Tibial nerve (tissue), 4 donors: ENCODE measurements around the gene PGK1. TPM values are rescaled to one million over a fixed set of nuclear protein-coding genes. Genes with fewer than 3 reads are reported as not detected.
A peak's percentile ranks its signal among the peaks of the same experiment; 100 is the strongest.

ENCODE experiments used
- DNase-seq, 2 donors: peaks; one replicate each; pipeline ENCODE4 v3.0.0-alpha.2; 2019; ENCODE audit warnings: low spot score in 2 of 2
- H3K27ac ChIP-seq, 4 donors: fragments of 200-600 bp; sonication (generic) in 3 of 4; one replicate each; pipeline ENCODE4 v1.5.1; 2017 to 2019; ENCODE audit warnings: mild to moderate bottlenecking in 1 of 4
- H3K27me3 ChIP-seq, 2 donors: fragments of 200-600 bp; sonication (generic) in 1 of 2; one replicate each; pipeline versions ENCODE4 v1.5.1 to v1.6.0; 2017 to 2019
- H3K36me3 ChIP-seq, 3 donors: fragments of 200-600 bp; sonication (generic); one replicate each; pipeline ENCODE4 v1.5.1; 2018 to 2019
- H3K4me1 ChIP-seq, 4 donors: fragments of 200-600 bp; sonication (generic) in 3 of 4; one replicate each; pipeline ENCODE4 v1.5.1; 2017 to 2019
- H3K4me3 ChIP-seq, 4 donors: fragments of 200-600 bp; sonication (generic) in 3 of 4; one replicate each; pipeline ENCODE4 v1.5.1; 2017 to 2019; ENCODE audit warnings: mild to moderate bottlenecking in 1 of 4, moderate library complexity in 1 of 4
- H3K9me3 ChIP-seq, 4 donors: fragments of 200-600 bp; sonication (generic) in 3 of 4; one replicate each; pipeline ENCODE4 v1.5.1; 2017 to 2019
- CTCF ChIP-seq, 5 experiments: fragments of 200-600 bp in 3 of 5; fragments of 450-650 bp in 2 of 5; sonication (generic) in 3 of 5; IDR thresholded peaks; one replicate each; pipeline ENCODE4 v1.5.1; 2016 to 2019; ENCODE audit warnings: antibody characterized with exemption in 5 of 5, mild to moderate bottlenecking in 3 of 5, moderate library complexity in 2 of 5
- EP300 ChIP-seq, 2 donors: sonication (generic); formaldehyde crosslinking; IDR thresholded peaks; one replicate each; pipeline ENCODE4 v1.6.1; 2017; ENCODE audit warnings: antibody characterized with exemption in 2 of 2, mild to moderate bottlenecking in 1 of 2
- POLR2A ChIP-seq, 2 donors: fragments of 450-650 bp; IDR thresholded peaks; one replicate each; pipeline ENCODE4 v1.6.1; 2017; ENCODE audit warnings: antibody characterized with exemption in 2 of 2, mild to moderate bottlenecking in 2 of 2, moderate library complexity in 2 of 2
- WGBS, 2 donors: methylation state at CpG; one replicate each; pipeline ENCODE4 v1.1.5; 2018; 5-methylcytosine and 5-hydroxymethylcytosine counted together
- total RNA-seq, 4 donors: library from RNA; depleted of rRNA; stranded (reverse); fragments of >200 nt; gene quantifications; one replicate each; pipeline ENCODE4 v1.1.0, GENCODE V29; 2016

The PGK1 gene
- total RNA-seq, 4 donors from 2014 or later: 103 to 183 (median 152) TPM

GRCh38 chrX:78106651-78106986 lies 2.6 kb downstream of the PGK1 start:
- TF ChIP-seq CTCF (IDR thresholded peaks at IDR 0.05) (no peak), EP300 (IDR thresholded peaks at IDR 0.05) (no peak), POLR2A (IDR thresholded peaks at IDR 0.05) (no peak)
- DNase-seq: no peak
- Histone ChIP-seq H3K36me3 (peaks cover 0 to 4% (median 0%) of the 10 kb centered on the region in 3 donors), H3K4me3 (peak overlapping the region in 1 of 4 donors; percentile 77), H3K4me1 (peaks cover 0 to 54% (median 8%) of the 10 kb centered on the region in 4 donors), H3K27ac (peak overlapping the region in 1 of 4 donors; percentile 52), H3K27me3 (no peaks in the 10 kb centered on the region), H3K9me3 (no peaks in the 10 kb centered on the region)
- WGBS, 2 donors: 83 to 100% methylated on average over 1 of the region's 1 CpG

GRCh38 chrX:78109458-78109857 lies 5.4 kb downstream of the PGK1 start:
- no peak overlapping the region for H3K27ac ChIP-seq
- H3K27me3 ChIP-seq: no peaks in the 10 kb centered on the region
- no peaks in the 10 kb centered on the region for H3K9me3 ChIP-seq
- 85 to 88% methylated on average over 2 of the region's 2 CpGs for WGBS, 2 donors
- H3K4me3 ChIP-seq: no peak overlapping the region
- no peak for DNase-seq
- TF ChIP-seq EP300 (IDR thresholded peaks at IDR 0.05) (no peak), CTCF (IDR thresholded peaks at IDR 0.05) (no peak), POLR2A (IDR thresholded peaks at IDR 0.05) (no peak)
- H3K4me1 ChIP-seq: peaks cover 0 to 52% (median 8%) of the 10 kb centered on the region in 4 donors
- peaks cover 0 to 17% (median 0%) of the 10 kb centered on the region in 3 donors for H3K36me3 ChIP-seq

GRCh38 chrX:78111140-78111931 lies 7.3 kb downstream of the PGK1 start:
- H3K27me3 ChIP-seq: peaks cover 0 to 3% of the 10 kb centered on the region in 2 donors
- DNase-seq: no peak
- TF ChIP-seq CTCF (IDR thresholded peaks at IDR 0.05): no peak
- no peak for TF ChIP-seq POLR2A (IDR thresholded peaks at IDR 0.05)
- TF ChIP-seq EP300 (IDR thresholded peaks at IDR 0.05): no peak
- H3K27ac ChIP-seq: no peak overlapping the region
- H3K9me3 ChIP-seq: no peaks in the 10 kb centered on the region
- H3K36me3 ChIP-seq: peaks cover 0 to 36% (median 0%) of the 10 kb centered on the region in 3 donors
- peaks cover 0 to 40% (median 5%) of the 10 kb centered on the region in 4 donors for H3K4me1 ChIP-seq
- 75 to 91% methylated on average over 10 of the region's 10 CpGs for WGBS, 2 donors
- no peak overlapping the region for H3K4me3 ChIP-seq

- Histone ChIP-seq H3K9me3 (no peaks in the 10 kb centered on the region), H3K4me3 (no peak overlapping the region), H3K36me3 (peaks cover 0 to 66% (median 4%) of the 10 kb centered on the region in 3 donors), H3K27me3 (peaks cover 0 to 7% of the 10 kb centered on the region in 2 donors), H3K27ac (no peak overlapping the region), H3K4me1 (peaks cover 0 to 3% (median 0%) of the 10 kb centered on the region in 4 donors)
- TF ChIP-seq POLR2A (IDR thresholded peaks at IDR 0.05) (no peak), EP300 (IDR thresholded peaks at IDR 0.05) (no peak), CTCF (IDR thresholded peaks at IDR 0.05) (no peak)
- DNase-seq: no peak
These were observed 12.3 kb downstream of the PGK1 start for GRCh38 chrX:78116365-78116764.

- 45 to 85% methylated on average over 2 of the region's 2 CpGs for WGBS, 2 donors
- no peaks in the 10 kb centered on the region for H3K9me3 ChIP-seq
- TF ChIP-seq CTCF (IDR thresholded peaks at IDR 0.05) (no peak), POLR2A (IDR thresholded peaks at IDR 0.05) (no peak), EP300 (IDR thresholded peaks at IDR 0.05) (no peak)
- no peak for DNase-seq
- no peak overlapping the region for H3K27ac ChIP-seq
- H3K4me3 ChIP-seq: no peak overlapping the region
- peaks cover 0 to 66% (median 4%) of the 10 kb centered on the region in 3 donors for H3K36me3 ChIP-seq
- H3K4me1 ChIP-seq: no peaks in the 10 kb centered on the region
- H3K27me3 ChIP-seq: peaks cover 0 to 7% of the 10 kb centered on the region in 2 donors
These were observed 12.7 kb downstream of the PGK1 start for GRCh38 chrX:78116766-78117165.
